NCI-H345 treated with DMSO at 0.1 percent for 48 hours (cell line): ENCODE measurements around the gene HEXD.

Experiments
- DNase-seq: peaks from one replicate; lab custom pipeline; 2025; ENCODE audit not compliant: unreplicated experiment; lab: John Stamatoyannopoulos, UW

The HEXD gene

GRCh38 chr17:82414548-82415281 lies 3.4 kb upstream of the HEXD start:
- DNase-seq, result peak; percentile 30

GRCh38 chr17:82415336-82415735 lies 2.8 kb upstream of the HEXD start:
- no peak for DNase-seq

- no peak for DNase-seq
Observed at GRCh38 chr17:82415786-82416185, 2.4 kb upstream of the HEXD start.

GRCh38 chr17:82416264-82416663 lies 1.9 kb upstream of the HEXD start:
- no peak for DNase-seq

DNA sequence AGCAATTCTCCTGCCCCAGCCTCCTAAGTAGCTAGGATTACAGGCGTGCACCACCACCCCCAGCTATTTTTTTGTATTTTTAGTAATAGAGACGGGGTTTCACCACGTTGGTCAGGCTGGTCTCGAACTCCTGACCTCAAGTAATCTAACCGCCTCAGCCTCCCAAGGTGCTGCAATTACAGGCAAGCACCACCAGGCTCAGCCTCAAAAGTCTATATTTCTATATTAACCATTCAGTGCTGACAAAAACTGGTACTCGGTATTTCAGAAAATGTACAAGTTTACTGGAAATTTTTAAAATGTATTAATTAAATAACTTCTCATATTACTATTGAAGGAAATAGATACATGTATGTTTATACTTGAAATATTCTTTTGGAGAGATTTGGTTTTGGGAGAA lies 1.4 kb upstream of the HEXD start:
- DNase-seq, result no peak

DNA sequence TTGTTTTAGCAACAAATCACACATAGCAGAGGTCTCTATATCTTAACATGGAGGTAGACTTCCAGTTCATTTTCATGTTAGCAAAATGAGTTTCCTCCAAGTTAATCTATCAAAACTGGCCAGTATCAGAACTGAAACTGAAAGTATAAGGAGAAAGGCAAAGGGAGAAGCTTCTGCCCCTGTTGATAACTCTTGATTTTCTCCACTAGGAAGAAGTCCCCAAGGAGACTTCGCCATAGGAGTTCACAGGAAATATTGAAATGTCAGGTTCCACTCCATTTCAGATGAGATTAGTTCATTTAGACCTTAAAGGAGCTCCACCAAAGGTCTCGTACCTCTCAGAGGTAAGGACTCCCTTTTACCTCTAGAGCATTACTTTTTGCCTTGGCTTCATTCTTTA lies 1.4 kb downstream of the HEXD start:
- no peak for DNase-seq

DNA sequence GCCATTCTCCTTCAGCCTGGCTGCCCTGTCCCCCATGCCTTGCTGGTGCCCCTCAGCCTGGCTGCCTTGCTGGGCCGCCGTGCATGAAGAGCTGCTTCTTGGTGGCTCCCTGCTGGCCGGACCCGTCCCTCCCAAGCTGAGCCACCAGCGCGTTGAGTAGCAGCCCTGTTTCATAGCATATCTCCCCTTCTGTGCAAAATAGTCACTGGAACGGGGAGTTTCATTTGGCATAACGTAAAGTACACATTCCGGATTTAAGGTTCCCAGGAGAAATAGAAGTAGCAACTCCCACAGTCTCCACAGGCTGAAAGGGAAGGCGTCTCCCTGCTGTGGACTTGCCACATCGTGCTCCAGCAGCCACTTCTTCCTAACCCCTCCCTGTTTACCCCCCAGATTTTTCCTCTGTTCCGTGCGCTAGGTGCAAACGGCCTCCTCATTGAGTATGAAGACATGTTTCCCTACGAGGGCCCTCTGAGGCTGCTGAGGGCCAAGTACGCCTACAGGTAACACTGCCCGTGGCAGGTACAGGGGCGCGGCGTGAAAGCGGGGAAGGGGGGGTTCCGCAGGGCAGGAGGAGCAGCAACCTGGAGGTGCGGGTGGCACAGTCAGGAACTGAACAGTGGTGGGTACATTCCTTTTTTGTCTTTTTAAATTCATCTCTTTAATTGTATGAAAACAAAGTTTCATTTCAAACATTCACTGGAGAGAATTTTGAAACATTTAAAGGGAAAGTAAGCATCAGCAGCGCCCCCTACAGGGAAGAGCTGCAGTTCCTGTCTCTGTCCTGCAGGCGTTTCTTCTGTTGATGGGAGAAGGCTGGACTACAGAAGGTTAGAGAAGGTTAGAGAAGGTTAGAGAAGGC lies 6.1 kb downstream of the HEXD start:
- DNase-seq, result peak; percentile 32

DNA sequence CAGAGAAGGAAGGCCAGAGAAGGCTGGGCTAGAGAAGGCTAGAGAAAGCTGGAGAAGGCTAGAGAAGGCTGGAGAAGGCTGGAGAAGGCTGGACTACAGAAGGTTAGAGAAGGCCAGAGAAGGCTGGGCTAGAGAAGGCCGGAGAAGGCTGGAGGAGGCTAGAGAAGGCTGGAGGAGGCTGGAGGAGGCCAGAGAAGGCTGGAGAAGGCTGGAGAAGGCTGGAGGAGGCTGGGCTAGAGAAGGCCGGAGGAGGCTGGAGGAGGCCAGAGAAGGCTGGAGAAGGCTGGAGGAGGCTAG lies 6.7 kb downstream of the HEXD start:
- DNase-seq, result no peak

DNA sequence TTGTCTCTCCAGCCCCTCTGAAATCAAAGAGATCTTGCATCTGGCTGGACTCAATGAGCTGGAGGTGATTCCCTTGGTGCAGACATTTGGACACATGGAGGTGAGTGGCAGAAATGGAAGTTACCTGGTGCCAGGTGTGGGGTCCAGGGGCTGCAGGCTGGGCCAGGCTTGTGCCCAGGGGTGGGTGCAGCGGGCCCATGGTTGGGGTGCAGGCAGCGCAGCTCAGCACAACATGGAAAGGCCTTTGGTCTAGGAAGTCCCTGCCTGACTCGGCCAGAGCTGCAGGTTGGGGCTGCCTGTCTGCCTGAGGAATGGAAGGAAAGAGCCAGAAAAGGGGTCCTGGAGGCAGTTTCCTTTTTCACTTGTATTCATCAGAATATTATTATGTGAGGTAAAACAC lies 10.4 kb downstream of the HEXD start:
- no peak for DNase-seq

DNA sequence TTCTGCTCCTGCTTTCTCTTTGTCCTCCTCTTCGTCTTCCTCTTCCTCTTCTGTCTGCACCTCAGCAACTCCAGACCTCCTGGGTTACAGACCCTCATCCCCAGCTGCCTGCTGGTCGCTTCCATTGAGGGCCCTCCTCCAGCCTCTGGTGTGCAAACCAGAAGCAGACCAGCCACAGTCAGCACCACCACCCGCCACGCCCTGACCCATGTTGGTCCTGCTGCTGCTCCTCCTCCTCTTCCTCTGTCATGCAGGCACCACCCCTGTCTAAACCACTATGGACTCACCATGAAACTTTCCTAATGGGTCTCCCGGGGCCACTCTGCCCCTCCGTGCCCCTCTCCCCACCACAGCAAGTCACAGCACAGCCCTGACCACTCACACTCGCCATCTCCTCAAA lies 11.7 kb downstream of the HEXD start:
- DNase-seq, result no peak

- DNase-seq, result no peak
Observed at GRCh38 chr17:82432017-82432416, 13.9 kb downstream of the HEXD start.

GRCh38 chr17:82433560-82434215 lies 15.5 kb downstream of the HEXD start:
- no peak for DNase-seq

DNA sequence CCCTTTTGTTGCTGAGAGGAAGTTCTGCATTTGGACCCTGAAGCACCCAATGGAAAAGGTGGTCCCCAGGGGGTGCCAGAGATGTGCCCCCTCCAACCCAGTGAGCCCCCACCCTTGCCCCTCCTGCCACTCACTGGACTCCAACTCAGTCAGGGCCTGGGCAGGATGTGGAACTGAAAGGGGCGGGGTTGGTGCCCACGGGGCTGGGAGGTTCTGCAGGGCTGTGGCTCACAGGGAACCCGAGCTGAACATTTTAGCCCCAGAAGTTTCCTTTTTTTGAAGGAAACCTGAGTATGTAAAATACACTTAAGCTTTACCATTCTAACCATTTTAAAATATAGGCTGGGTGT lies 16.0 kb downstream of the HEXD start:
- DNase-seq, result no peak

- no peak for DNase-seq
Observed at GRCh38 chr17:82435103-82435502, 17.0 kb downstream of the HEXD start.

GRCh38 chr17:82435601-82436583 lies 17.7 kb downstream of the HEXD start:
- DNase-seq, result no peak

DNA sequence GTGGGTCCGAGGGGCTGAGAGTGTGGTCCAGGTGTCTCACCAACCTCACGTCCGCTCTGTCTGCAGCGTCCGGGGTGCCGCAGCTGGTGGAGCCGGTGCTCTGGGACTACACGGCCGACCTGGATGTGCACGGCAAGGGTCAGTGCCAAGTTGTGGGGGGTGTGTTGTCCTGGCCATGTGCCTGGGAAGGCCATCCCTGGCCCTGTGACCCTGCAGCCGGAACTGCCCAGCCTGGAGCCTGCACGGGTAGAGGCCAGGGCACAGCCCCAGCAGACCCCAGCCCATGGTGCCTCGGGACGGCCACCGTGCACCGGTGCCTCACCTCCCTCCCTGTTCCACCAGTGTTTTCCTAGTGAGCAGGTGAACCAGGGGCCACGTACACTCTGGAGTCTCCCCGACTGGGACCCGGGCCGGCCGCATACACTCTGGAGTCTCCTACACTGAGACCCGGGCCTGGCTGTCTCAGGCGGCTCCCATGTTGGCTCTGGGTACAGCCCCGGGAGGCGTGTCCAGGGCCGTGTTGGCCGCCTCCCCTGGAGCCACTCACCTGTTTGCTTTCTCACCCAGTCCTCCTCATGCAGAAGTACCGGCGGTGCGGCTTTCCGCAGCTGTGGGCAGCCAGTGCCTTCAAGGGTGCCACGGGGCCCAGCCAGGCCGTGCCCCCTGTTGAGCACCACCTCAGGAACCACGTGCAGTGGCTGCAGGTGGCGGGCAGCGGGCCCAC lies 18.6 kb downstream of the HEXD start:
- no peak for DNase-seq

DNA sequence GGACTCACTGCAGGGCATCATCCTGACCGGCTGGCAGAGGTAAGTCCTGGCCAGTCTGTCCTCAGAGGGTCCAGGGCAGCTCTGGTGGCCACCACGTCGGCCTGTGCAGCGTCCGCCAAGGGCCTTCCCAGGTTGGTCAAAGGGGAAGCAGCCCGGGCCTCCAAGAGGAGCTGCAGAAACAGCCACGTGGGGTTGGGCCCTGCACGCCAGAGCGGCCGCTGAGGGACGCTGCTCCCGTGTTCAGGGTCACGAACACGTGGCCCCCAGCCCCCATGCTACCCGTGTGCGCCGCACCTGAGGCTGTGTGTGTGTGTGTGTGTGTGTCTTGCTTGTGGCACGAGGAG lies 19.1 kb downstream of the HEXD start:
- DNase-seq, result no peak

DNA sequence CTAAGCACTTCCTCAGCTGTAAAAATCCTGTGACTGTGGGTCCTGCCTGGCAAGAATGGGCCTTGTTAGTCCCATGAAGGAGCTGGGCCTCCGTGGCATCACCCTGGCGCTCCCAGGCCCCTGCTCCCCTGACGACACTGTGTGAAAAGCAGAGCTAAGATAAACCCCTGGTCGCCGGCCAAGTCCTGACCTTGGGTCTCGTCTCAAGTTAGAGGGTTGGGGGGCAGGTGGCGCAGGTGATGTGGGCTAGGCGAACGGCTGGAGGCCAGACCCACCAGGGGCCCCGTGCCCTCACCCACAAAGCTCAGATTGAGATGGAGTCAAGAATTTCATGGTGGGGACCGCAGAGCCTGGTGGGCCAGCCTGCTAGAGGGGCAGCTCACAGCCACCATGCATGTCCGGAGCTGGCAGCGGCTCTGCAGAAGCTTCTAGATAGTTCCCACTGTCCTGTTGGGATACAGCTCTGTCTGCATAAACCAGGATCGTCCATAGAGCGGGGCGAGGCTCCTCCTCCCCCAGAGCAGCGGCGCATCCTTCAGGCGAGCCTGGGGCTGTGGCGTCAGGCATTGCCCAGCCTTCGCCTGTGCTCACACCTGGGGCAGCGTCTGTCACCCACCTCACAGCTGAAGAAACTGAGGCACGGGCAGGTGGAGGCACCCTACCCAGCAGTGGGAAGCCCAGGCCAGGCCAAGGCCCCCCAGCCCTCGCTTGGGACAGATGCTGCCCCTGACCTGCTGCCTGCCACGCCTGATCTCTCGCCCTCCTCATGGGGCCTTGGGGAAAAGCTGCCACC lies 20.4 kb downstream of the HEXD start:
- DNase-seq, result no peak

- no peak for DNase-seq
Observed at GRCh38 chr17:82439194-82439828, 21.2 kb downstream of the HEXD start.
